MCF 10A (cell line): ENCODE data around the gene HSD11B2. TPM values are rescaled to one million over a fixed set of nuclear protein-coding genes. Genes with fewer than 3 reads are reported as not detected.

Source experiments
- BruUV-seq: library from RNA; stranded (reverse); fragments of 400-500 nt; replicated peaks from 2 replicates; lab custom pipeline; 2021; lab: Mats Ljungman, UMichigan
- CTCF ChIA-PET: fragments of 300-600 bp; sonication (Branson Sonifier 250); formaldehyde crosslinking; extraction: SDS; loops from one replicate; lab custom pipeline; 2021; ENCODE audit warnings: antibody characterized with exemption, inconsistent platforms; lab: Yijun Ruan, JAX
- POLR2A ChIA-PET: fragments of 300-600, 350-650 bp; sonication (Branson Sonifier 250); formaldehyde crosslinking; extraction: SDS; loops from one replicate; lab custom pipeline; 2020; ENCODE audit warnings: antibody characterized with exemption, inconsistent platforms; lab: Yijun Ruan, JAX
- DNase-seq: peaks from one replicate; pipeline ENCODE4 v3.0.0-alpha.2; 2018; ENCODE audit not compliant: unreplicated experiment
- H3K27ac Mint-ChIP-seq: one replicate; pipeline ENCODE4 v1.8.0; 2022; ENCODE audit warnings: mild to moderate bottlenecking, low read depth, mixed read lengths; ENCODE audit not compliant: unreplicated experiment
- H3K27me3 Mint-ChIP-seq: one replicate; pipeline ENCODE4 v1.8.0; 2022; ENCODE audit warnings: mixed read lengths; ENCODE audit not compliant: insufficient read depth, unreplicated experiment
- H3K36me3 Mint-ChIP-seq: one replicate; pipeline ENCODE4 v1.8.0; 2022; ENCODE audit warnings: mild to moderate bottlenecking, moderate library complexity, mixed read lengths; ENCODE audit not compliant: insufficient read depth, unreplicated experiment
- H3K4me1 Mint-ChIP-seq: one replicate; pipeline ENCODE4 v1.8.0; 2022; ENCODE audit warnings: mixed read lengths; ENCODE audit not compliant: insufficient read depth, unreplicated experiment
- H3K4me3 Mint-ChIP-seq: one replicate; pipeline ENCODE4 v1.8.0; 2022; ENCODE audit warnings: mild to moderate bottlenecking, moderate library complexity, mixed read lengths; ENCODE audit not compliant: unreplicated experiment
- H3K9me3 Mint-ChIP-seq: one replicate; pipeline ENCODE4 v1.8.0; 2022; ENCODE audit warnings: mixed read lengths; ENCODE audit not compliant: unreplicated experiment
- intact Hi-C: fragments of 100-400 bp; cut with micrococcal nuclease; formaldehyde crosslinking; loops from 2 replicates; pipeline ENCODE4 v1.14.1; 2022
- total RNA-seq: library from RNA; stranded (reverse); gene quantifications from 2 replicates; pipeline ENCODE4 v1.2.3, GENCODE V29; 2022
- TF ChIP-seq, protein P1 (sequence below): fragments of 200-600 bp; IDR thresholded peaks from one replicate; pipeline ENCODE4 v1.8.0; 2022; ENCODE audit warnings: antibody characterized with exemption, mild to moderate bottlenecking; ENCODE audit not compliant: unreplicated experiment

The HSD11B2 gene
- total RNA-seq, 1 experiment from 2014 or later = 0.86 TPM

DNA sequence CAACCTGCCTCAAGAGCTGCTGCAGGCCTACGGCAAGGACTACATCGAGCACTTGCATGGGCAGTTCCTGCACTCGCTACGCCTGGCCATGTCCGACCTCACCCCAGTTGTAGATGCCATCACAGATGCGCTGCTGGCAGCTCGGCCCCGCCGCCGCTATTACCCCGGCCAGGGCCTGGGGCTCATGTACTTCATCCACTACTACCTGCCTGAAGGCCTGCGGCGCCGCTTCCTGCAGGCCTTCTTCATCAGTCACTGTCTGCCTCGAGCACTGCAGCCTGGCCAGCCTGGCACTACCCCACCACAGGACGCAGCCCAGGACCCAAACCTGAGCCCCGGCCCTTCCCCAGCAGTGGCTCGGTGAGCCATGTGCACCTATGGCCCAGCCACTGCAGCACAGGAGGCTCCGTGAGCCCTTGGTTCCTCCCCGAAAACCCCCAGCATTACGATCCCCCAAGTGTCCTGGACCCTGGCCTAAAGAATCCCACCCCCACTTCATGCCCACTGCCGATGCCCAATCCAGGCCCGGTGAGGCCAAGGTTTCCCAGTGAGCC is 5.8 kb downstream of the HSD11B2 start:
- no peak overlapping the region for H3K4me3 Mint-ChIP-seq
- intact Hi-C loops = no loop called here
- no peak for DNase-seq
- ChIA-PET CTCF (no interaction called here), POLR2A (interaction anchor here (1.1 to 1.6 kb wide), 2 partner anchors 29 to 190 kb away, joined by 3 to 6 read pairs; partner anchors contain the start of gene FHOD1)
- H3K9me3 Mint-ChIP-seq = no peaks in the 10 kb centered on the region
- peaks cover 14% of the 10 kb centered on the region for H3K4me1 Mint-ChIP-seq
- H3K27me3 Mint-ChIP-seq = no peaks in the 10 kb centered on the region
- BruUV-seq = no TSS peak
- no peak overlapping the region for H3K27ac Mint-ChIP-seq
- TF ChIP-seq, protein P1, sequence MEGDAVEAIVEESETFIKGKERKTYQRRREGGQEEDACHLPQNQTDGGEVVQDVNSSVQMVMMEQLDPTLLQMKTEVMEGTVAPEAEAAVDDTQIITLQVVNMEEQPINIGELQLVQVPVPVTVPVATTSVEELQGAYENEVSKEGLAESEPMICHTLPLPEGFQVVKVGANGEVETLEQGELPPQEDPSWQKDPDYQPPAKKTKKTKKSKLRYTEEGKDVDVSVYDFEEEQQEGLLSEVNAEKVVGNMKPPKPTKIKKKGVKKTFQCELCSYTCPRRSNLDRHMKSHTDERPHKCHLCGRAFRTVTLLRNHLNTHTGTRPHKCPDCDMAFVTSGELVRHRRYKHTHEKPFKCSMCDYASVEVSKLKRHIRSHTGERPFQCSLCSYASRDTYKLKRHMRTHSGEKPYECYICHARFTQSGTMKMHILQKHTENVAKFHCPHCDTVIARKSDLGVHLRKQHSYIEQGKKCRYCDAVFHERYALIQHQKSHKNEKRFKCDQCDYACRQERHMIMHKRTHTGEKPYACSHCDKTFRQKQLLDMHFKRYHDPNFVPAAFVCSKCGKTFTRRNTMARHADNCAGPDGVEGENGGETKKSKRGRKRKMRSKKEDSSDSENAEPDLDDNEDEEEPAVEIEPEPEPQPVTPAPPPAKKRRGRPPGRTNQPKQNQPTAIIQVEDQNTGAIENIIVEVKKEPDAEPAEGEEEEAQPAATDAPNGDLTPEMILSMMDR = no peak
- peaks cover 34% of the 10 kb centered on the region for H3K36me3 Mint-ChIP-seq

DNA sequence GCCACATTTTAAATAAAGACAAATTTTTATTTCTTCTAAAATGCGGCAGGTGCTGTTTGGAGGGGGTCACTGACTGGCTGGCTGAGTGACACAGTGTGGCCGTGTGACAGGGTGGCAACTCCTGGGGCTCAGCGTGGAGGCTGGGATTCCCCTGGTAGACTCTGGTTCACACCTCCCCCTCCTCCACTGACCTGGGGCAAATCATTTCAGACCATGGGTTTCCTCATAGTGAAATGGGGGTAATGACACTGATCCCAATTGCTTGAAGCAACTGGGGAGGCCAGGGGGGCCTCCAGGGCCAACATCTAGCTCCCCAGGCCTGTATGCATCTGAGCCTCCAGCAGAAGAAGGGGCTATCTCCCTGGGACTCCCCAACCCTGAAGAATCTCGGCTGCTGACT is 6.6 kb downstream of the HSD11B2 start:
- CTCF ChIA-PET = no interaction called here
- Mint-ChIP-seq H3K4me1 (peaks cover 20% of the 10 kb centered on the region), H3K9me3 (no peaks in the 10 kb centered on the region), H3K36me3 (peaks cover 34% of the 10 kb centered on the region), H3K4me3 (no peak overlapping the region), H3K27ac (peak overlapping the region; percentile 61), H3K27me3 (no peaks in the 10 kb centered on the region)
- no TSS peak for BruUV-seq
- intact Hi-C loops = no loop called here
- TF ChIP-seq, protein P1 = no peak
- no peak for DNase-seq
- POLR2A ChIA-PET = no interaction called here

DNA sequence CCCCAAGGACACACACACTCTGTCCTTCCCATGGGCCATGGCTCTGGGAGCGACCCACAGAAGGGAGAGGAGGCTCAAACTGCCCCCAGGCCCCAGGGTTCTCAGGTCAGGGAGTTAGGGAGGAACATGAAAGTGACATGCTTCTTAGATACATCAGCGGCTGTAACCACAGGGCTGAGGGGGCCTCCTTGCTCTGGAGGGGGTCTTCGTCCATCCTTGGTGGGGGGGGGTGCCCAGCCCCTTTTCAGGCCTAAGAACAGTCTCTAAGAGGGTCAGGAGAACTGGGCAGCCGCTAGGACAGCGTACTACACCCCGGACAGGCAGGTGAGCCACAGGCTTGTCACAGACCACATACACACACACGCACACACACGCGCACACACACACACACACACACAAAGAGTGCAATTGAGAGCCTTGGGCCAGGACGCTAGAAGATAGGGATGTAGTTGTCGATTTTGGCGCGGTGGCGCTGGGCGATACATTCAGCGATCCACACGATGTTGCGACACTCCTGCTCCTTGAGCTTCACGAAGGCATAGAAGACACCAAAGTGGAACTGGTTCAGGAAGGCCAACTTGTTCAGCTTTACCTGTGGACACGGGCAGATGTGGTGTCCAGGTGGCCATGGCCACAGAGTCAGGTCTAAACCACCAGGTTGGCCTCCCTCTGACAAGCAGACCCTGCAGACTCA is 7.3 kb downstream of the HSD11B2 start:
- ChIA-PET CTCF (interaction anchor here (0.7 to 1.1 kb wide), 4 partner anchors 11 to 615 kb away, joined by 3 read pairs; no protein-coding TSS in a partner anchor), POLR2A (no interaction called here)
- DNase-seq = no peak
- Mint-ChIP-seq H3K36me3 (peaks cover 34% of the 10 kb centered on the region), H3K4me1 (peaks cover 20% of the 10 kb centered on the region), H3K27ac (peak overlapping the region; percentile 61), H3K27me3 (no peaks in the 10 kb centered on the region), H3K4me3 (no peak overlapping the region), H3K9me3 (no peaks in the 10 kb centered on the region)
- TSS peak; percentile 69 for BruUV-seq
- intact Hi-C loops = no loop called here
- TF ChIP-seq, protein P1 = no peak

DNA sequence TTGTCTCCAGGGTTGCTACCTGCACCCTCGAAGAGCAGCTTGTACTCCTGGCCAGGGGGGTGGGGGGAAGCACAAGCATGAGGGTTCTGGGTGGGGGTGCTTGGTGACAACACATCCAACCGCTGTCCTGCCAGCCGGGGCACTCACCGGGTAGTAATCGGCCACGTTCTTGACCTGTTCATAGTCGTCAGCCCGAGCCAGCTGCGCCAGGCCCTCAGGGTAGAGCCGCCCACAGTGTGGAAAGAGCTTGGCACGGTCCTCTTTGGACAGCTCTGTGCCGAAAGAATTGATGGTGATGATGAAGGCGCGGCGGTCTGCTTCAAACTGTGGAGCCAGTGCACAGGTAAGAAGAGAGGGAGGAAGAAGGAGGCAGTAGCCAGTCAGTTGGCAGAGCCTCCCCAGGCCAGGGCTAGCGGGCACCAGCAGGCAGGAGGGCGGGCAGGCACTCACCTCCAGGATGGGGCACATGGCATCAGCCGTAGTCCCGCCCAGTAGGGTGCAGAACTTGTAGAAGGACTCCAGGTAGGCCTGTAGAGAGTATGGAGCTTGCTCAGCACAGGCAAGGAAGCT is 8.0 kb downstream of the HSD11B2 start:
- TF ChIP-seq, protein P1 = no peak
- CTCF ChIA-PET = interaction anchor here (0.7 to 1.1 kb wide), 6 partner anchors 11 to 616 kb away, joined by 3 read pairs; no protein-coding TSS in a partner anchor
- peaks cover 34% of the 10 kb centered on the region for H3K36me3 Mint-ChIP-seq
- no peaks in the 10 kb centered on the region for H3K9me3 Mint-ChIP-seq
- intact Hi-C loops = no loop called here
- no peak overlapping the region for H3K27ac Mint-ChIP-seq
- BruUV-seq = no TSS peak
- peak; percentile 68 for DNase-seq
- H3K4me3 Mint-ChIP-seq = no peak overlapping the region
- H3K27me3 Mint-ChIP-seq = no peaks in the 10 kb centered on the region
- POLR2A ChIA-PET = no interaction called here
- H3K4me1 Mint-ChIP-seq = peaks cover 20% of the 10 kb centered on the region
